Liver (tissue), 9 donors: ENCODE data around the gene SFXN3. TPM values are rescaled to one million over a fixed set of nuclear protein-coding genes. Genes with fewer than 3 reads are reported as not detected.

Experiments
- DNase-seq: peaks from one replicate; pipeline ENCODE4 v3.0.0-alpha.2; 2017; ENCODE audit warnings: low spot score
- H3K27ac ChIP-seq, 2 donors: one replicate each; pipeline ENCODE4 v1.7.0; 2013; ENCODE audit warnings: inconsistent platforms in 2 of 2, low read length in 2 of 2, control low read depth in 1 of 2, low read depth in 1 of 2, mild to moderate bottlenecking in 1 of 2
- H3K27me3 ChIP-seq, 4 donors: one replicate each; pipeline versions ENCODE4 v1.6.1 to v1.7.0; 2013; ENCODE audit warnings: low read length in 3 of 4, inconsistent platforms in 1 of 4, mild to moderate bottlenecking in 1 of 4, moderate library complexity in 1 of 4; ENCODE audit not compliant: control insufficient read depth in 4 of 4, insufficient read depth in 4 of 4
- H3K36me3 ChIP-seq, 4 donors: one replicate each; pipeline versions ENCODE4 v1.6.1 to v1.7.0; 2013; ENCODE audit warnings: low read length in 3 of 4, mild to moderate bottlenecking in 3 of 4, low read depth in 1 of 4, moderate library complexity in 1 of 4; ENCODE audit not compliant: control insufficient read depth in 4 of 4, insufficient read depth in 3 of 4
- H3K4me1 ChIP-seq, 4 donors: one replicate each; pipeline versions ENCODE4 v1.6.1 to v1.7.0; 2013; ENCODE audit warnings: low read length in 3 of 4, mild to moderate bottlenecking in 3 of 4, moderate library complexity in 1 of 4; ENCODE audit not compliant: control insufficient read depth in 4 of 4, insufficient read depth in 4 of 4
- H3K4me3 ChIP-seq, 3 donors: one replicate each; pipeline versions ENCODE4 v1.6.1 to v1.7.0; 2013; ENCODE audit warnings: low read length in 3 of 3, control low read depth in 1 of 3, low read depth in 1 of 3, mild to moderate bottlenecking in 1 of 3
- H3K9ac ChIP-seq, 2 donors: one replicate each; pipeline ENCODE4 v1.7.0; 2013; ENCODE audit warnings: low read length in 2 of 2, mild to moderate bottlenecking in 2 of 2, moderate library complexity in 2 of 2, control low read depth in 1 of 2, low read depth in 1 of 2
- H3K9me3 ChIP-seq, 4 donors: one replicate each; pipeline versions ENCODE4 v1.6.1 to v1.7.0; 2013; ENCODE audit warnings: low read length in 3 of 4; ENCODE audit not compliant: control insufficient read depth in 4 of 4
- EGR1 ChIP-seq, 2 donors: IDR thresholded peaks; 2 replicates each; pipeline ENCODE4 v1.6.1; 2016 to 2018; ENCODE audit warnings: antibody characterized with exemption in 2 of 2, low read depth in 2 of 2
- FOXA1 ChIP-seq: IDR thresholded peaks from 2 replicates; pipeline ENCODE4 v1.6.1; 2016; ENCODE audit warnings: antibody characterized with exemption
- FOXA2 ChIP-seq: IDR thresholded peaks from 2 replicates; pipeline ENCODE4 v1.6.1; 2016; ENCODE audit warnings: antibody characterized with exemption
- GABPA ChIP-seq, 2 donors: IDR thresholded peaks in 1 of 2; conservative IDR thresholded peaks in 1 of 2; 2 replicates each; pipeline ENCODE4 v1.6.1; 2016; ENCODE audit warnings: antibody characterized with exemption in 2 of 2, mild to moderate bottlenecking in 1 of 2, moderate library complexity in 1 of 2
- HNF4A ChIP-seq, 2 donors: conservative IDR thresholded peaks; 2 replicates each; pipeline ENCODE4 v1.6.1; 2016; ENCODE audit warnings: antibody characterized with exemption in 2 of 2, mild to moderate bottlenecking in 2 of 2
- HNF4G ChIP-seq: IDR thresholded peaks from 2 replicates; pipeline ENCODE4 v1.6.1; 2016; ENCODE audit warnings: antibody characterized with exemption
- JUND ChIP-seq, 2 donors: IDR thresholded peaks; 2 replicates each; pipeline ENCODE4 v1.6.1; 2016; ENCODE audit warnings: antibody characterized with exemption in 2 of 2
- NR2F2 ChIP-seq: IDR thresholded peaks from 2 replicates; pipeline ENCODE4 v1.6.1; 2016; ENCODE audit warnings: antibody characterized with exemption
- RAD21 ChIP-seq, 2 donors: IDR thresholded peaks; 2 replicates each; pipeline ENCODE4 v1.6.1; 2016; ENCODE audit warnings: antibody characterized with exemption in 2 of 2, mild to moderate bottlenecking in 2 of 2
- RXRA ChIP-seq, 2 donors: IDR thresholded peaks; 2 replicates each; pipeline ENCODE4 v1.6.1; 2017 to 2018; ENCODE audit warnings: antibody characterized with exemption in 2 of 2, mild to moderate bottlenecking in 1 of 2
- SP1 ChIP-seq: IDR thresholded peaks from 2 replicates; pipeline ENCODE4 v1.6.1; 2018; ENCODE audit warnings: antibody characterized with exemption, mild to moderate bottlenecking
- TAF1 ChIP-seq: conservative IDR thresholded peaks from 2 replicates; pipeline ENCODE4 v1.6.1; 2016; ENCODE audit warnings: antibody characterized with exemption, mild to moderate bottlenecking
- YY1 ChIP-seq: IDR thresholded peaks from 2 replicates; pipeline ENCODE4 v1.6.1; 2016; ENCODE audit warnings: antibody characterized with exemption, mild to moderate bottlenecking
- WGBS: extraction: QIAGEN DNeasy Blood & Tissue Kit; methylation state at CpG from one replicate; pipeline ENCODE4 v1.1.7; 2013; 5-methylcytosine and 5-hydroxymethylcytosine counted together
- polyA plus RNA-seq, 2 donors: library from polyadenylated mRNA; stranded (reverse) in 1 of 2; unstranded in 1 of 2; fragments of 200-250 nt in 1 of 2; fragments of >200 nt in 1 of 2; fragmentation: Nextera tagmentation in 1 of 2; extraction: Ambion mirVana in 1 of 2; gene quantifications; one replicate each; pipeline versions ENCODE4 v1.2.1 to v1.2.3, GENCODE V29; 2013 to 2015
- total RNA-seq, 2 donors: library from RNA; depleted of rRNA; stranded (reverse); fragments of >200 nt; gene quantifications; one replicate each; pipeline ENCODE4 v1.2.3, GENCODE V29; 2014
- TF ChIP-seq, protein P1 (sequence below): fragments of 150-350 bp; IDR thresholded peaks from 2 replicates; pipeline ENCODE4 v1.5.1; 2017; ENCODE audit warnings: improper control_type of control experiment, low read depth, low read length; ENCODE audit not compliant: missing input control
- TF ChIP-seq, protein P2 (sequence below): IDR thresholded peaks from 2 replicates; pipeline ENCODE4 v1.6.1; 2016; ENCODE audit warnings: antibody characterized with exemption, mild to moderate bottlenecking
- TF ChIP-seq, protein P3 (sequence below): IDR thresholded peaks from 2 replicates; pipeline ENCODE4 v1.6.1; 2016; ENCODE audit warnings: antibody characterized with exemption
- donor health status: healthy.
- donor health status: healthy.
- donor health status: healthy.
- donor health status: healthy.
- donor health status: healthy.

The SFXN3 gene
- total and polyA plus RNA-seq, 4 donors: 1.7 to 11.1 (median 6.3) TPM

DNA sequence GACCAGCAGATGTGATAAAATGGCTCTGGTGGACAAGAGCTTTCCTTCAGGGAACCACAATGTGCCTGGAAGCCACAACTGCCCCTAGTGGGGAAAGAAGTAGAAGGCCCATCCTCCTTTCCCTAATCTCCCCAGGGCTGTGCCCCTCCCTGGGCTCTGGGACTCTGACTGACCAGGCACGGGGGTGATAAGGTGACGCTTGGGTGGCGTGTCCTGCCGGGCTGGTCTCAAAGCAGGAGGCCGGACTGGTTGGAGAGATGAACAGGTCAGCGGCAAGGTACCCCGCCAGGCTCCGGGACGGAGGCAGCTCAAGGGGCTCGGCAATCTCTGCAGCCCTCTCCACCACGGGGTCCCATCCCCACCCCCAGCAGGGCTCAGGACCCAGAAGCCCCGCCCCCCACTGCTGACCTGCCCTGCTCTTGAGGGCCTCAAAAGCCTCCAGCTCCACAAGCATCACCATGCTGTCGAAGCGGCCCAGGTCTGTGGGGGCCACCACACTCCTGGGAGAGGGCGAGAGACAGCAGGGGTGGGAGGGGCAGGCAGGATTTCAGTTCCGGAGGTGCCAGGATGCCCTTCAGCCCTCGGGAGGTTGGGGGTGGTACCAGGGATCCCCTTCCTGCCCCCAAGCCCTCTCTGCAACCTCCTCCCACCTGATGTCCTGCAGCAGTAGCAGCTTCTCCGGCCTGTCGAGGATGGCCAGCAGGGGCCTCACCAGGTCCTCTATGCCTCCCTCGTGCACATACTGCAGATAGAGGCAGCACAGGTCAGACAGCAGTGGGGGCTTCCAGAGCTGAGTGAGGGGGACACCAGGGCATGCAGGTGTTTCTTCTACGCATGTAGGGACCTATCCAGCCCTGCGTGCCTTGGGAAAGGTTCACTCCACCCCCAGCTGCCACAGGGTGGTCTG, 19.3 kb upstream of the SFXN3 start:
- no peaks in the 10 kb centered on the region for H3K9me3 ChIP-seq
- no peaks in the 10 kb centered on the region for H3K27me3 ChIP-seq
- WGBS: 62% methylated on average over 22 of the region's 22 CpGs
- no peak for TF ChIP-seq GABPA (IDR thresholded peaks at IDR 0.05 in 1 of 2, conservative IDR thresholded peaks at IDR 0.05 in 1 of 2)
- TF ChIP-seq, protein P1, sequence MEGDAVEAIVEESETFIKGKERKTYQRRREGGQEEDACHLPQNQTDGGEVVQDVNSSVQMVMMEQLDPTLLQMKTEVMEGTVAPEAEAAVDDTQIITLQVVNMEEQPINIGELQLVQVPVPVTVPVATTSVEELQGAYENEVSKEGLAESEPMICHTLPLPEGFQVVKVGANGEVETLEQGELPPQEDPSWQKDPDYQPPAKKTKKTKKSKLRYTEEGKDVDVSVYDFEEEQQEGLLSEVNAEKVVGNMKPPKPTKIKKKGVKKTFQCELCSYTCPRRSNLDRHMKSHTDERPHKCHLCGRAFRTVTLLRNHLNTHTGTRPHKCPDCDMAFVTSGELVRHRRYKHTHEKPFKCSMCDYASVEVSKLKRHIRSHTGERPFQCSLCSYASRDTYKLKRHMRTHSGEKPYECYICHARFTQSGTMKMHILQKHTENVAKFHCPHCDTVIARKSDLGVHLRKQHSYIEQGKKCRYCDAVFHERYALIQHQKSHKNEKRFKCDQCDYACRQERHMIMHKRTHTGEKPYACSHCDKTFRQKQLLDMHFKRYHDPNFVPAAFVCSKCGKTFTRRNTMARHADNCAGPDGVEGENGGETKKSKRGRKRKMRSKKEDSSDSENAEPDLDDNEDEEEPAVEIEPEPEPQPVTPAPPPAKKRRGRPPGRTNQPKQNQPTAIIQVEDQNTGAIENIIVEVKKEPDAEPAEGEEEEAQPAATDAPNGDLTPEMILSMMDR: peak; percentile 5
- no peak overlapping the region for H3K4me3 ChIP-seq
- peaks cover 0 to 12% (median 3%) of the 10 kb centered on the region in 4 donors for H3K4me1 ChIP-seq
- no peak for DNase-seq
- H3K9ac ChIP-seq: no peak overlapping the region
- no peak overlapping the region for H3K27ac ChIP-seq
- H3K36me3 ChIP-seq: no peaks in the 10 kb centered on the region

DNA sequence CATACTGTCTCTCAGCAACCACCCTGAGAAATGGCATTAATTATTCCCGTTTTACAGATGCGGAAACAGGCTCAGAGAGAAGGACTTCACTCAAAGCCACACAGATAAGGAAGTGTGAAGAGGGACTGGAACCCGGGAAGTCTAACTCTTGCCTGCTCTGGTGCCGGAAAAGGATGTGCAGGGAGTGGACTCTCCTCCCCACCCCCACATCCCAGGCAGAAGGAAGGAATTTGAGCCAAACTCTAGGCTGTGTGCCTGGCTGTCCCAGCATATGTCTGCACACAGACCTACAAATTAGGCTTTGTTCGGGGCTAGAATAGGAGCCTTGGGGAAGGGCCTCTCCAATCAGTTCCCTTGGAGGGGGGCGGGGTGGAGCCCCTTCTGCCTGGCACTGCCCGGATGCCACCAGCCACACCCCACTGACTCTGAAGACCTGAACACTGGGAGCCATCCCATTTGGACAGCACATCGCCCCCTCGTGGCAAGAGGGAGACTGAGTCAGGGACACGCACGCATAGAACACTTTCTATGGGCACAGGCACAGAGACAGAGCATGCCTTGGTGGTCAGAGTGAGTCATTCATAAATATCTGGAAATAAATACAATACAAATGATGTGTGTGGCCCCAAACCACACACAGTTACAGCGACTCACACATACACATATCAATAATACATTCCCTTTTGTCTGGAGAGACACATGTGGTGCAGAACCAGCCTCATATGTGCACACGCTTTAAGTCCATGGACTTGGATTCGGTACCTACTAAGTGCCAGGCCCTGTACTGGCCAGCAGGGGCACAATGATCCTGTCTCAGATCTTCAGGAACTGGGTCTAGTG, 18.3 kb upstream of the SFXN3 start:
- 24% methylated on average over 14 of the region's 14 CpGs for WGBS
- no peak overlapping the region for H3K27ac ChIP-seq

More for the DNA sequence above, 18.3 kb upstream of the SFXN3 start:
- Histone ChIP-seq H3K4me1 (peaks cover 0 to 9% (median 3%) of the 10 kb centered on the region in 4 donors), H3K4me3 (no peak overlapping the region), H3K9me3 (no peaks in the 10 kb centered on the region), H3K27me3 (no peaks in the 10 kb centered on the region), H3K36me3 (no peaks in the 10 kb centered on the region), H3K9ac (no peak overlapping the region)
- no peak for TF ChIP-seq YY1
- TF ChIP-seq RXRA (IDR thresholded peaks at IDR 0.05): no peak
- TF ChIP-seq HNF4G: no peak
- TF ChIP-seq EGR1 (IDR thresholded peaks at IDR 0.05; ENCODE audit: low read depth in 2 of 2): no peak
- no peak for TF ChIP-seq TAF1
- TF ChIP-seq HNF4A (conservative IDR thresholded peaks at IDR 0.05): no peak
- peak in 1 of 2 donors; percentile 16 for TF ChIP-seq JUND (IDR thresholded peaks at IDR 0.05)
- TF ChIP-seq, protein P2, sequence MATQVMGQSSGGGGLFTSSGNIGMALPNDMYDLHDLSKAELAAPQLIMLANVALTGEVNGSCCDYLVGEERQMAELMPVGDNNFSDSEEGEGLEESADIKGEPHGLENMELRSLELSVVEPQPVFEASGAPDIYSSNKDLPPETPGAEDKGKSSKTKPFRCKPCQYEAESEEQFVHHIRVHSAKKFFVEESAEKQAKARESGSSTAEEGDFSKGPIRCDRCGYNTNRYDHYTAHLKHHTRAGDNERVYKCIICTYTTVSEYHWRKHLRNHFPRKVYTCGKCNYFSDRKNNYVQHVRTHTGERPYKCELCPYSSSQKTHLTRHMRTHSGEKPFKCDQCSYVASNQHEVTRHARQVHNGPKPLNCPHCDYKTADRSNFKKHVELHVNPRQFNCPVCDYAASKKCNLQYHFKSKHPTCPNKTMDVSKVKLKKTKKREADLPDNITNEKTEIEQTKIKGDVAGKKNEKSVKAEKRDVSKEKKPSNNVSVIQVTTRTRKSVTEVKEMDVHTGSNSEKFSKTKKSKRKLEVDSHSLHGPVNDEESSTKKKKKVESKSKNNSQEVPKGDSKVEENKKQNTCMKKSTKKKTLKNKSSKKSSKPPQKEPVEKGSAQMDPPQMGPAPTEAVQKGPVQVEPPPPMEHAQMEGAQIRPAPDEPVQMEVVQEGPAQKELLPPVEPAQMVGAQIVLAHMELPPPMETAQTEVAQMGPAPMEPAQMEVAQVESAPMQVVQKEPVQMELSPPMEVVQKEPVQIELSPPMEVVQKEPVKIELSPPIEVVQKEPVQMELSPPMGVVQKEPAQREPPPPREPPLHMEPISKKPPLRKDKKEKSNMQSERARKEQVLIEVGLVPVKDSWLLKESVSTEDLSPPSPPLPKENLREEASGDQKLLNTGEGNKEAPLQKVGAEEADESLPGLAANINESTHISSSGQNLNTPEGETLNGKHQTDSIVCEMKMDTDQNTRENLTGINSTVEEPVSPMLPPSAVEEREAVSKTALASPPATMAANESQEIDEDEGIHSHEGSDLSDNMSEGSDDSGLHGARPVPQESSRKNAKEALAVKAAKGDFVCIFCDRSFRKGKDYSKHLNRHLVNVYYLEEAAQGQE: no peak
- TF ChIP-seq SP1: peak; percentile 10
- peak; percentile 75 to 87 for TF ChIP-seq RAD21 (IDR thresholded peaks at IDR 0.05)
- TF ChIP-seq GABPA (IDR thresholded peaks at IDR 0.05 in 1 of 2, conservative IDR thresholded peaks at IDR 0.05 in 1 of 2): no peak
- no peak for TF ChIP-seq NR2F2
- TF ChIP-seq, protein P1: peak; percentile 84
- no peak for TF ChIP-seq FOXA2
- no peak for TF ChIP-seq FOXA1
- TF ChIP-seq, protein P3, sequence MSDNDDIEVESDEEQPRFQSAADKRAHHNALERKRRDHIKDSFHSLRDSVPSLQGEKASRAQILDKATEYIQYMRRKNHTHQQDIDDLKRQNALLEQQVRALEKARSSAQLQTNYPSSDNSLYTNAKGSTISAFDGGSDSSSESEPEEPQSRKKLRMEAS: no peak
- peak; percentile 81 for DNase-seq
